Trophoblast cell (in vitro differentiated cells and primary cell): Measurements from ENCODE around the gene ACTA1.
A peak's percentile ranks its signal among the peaks of the same experiment; 100 is the strongest.

Experiments used
- DNase-seq, 2 donors: peaks; one replicate each; pipeline ENCODE4 v3.0.0-alpha.2; 2016
- H2AFZ ChIP-seq: 2 replicates; pipeline ENCODE4 v1.6.1; 2013; ENCODE audit warnings: low read length, moderate library complexity, mild to moderate bottlenecking; ENCODE audit not compliant: insufficient read depth, poor library complexity
- H2AK5ac ChIP-seq: 2 replicates; pipeline ENCODE4 v1.6.1; 2013; ENCODE audit warnings: mild to moderate bottlenecking, low read length
- H2BK120ac ChIP-seq: 2 replicates; pipeline ENCODE4 v1.6.1; 2013; ENCODE audit warnings: low read length, mild to moderate bottlenecking, moderate library complexity; ENCODE audit not compliant: insufficient read depth, poor library complexity
- H2BK12ac ChIP-seq: 2 replicates; pipeline ENCODE4 v1.6.1; 2013; ENCODE audit warnings: mild to moderate bottlenecking, low read length, moderate library complexity
- H2BK5ac ChIP-seq: 2 replicates; pipeline ENCODE4 v1.6.1; 2013; ENCODE audit warnings: low read length, low read depth, moderate library complexity, mild to moderate bottlenecking; ENCODE audit not compliant: poor library complexity
- H3K14ac ChIP-seq: 2 replicates; pipeline ENCODE4 v1.6.1; 2013; ENCODE audit warnings: mild to moderate bottlenecking, low read length
- H3K18ac ChIP-seq: 2 replicates; pipeline ENCODE4 v1.6.1; 2013; ENCODE audit warnings: mild to moderate bottlenecking, low read length
- H3K23ac ChIP-seq: 2 replicates; pipeline ENCODE4 v1.6.1; 2013; ENCODE audit warnings: low read length
- H3K27ac ChIP-seq: 2 replicates; pipeline ENCODE4 v1.5.1; 2013; ENCODE audit warnings: low read depth, mild to moderate bottlenecking, inconsistent platforms, low read length, moderate library complexity
- H3K27me3 ChIP-seq: 2 replicates; pipeline ENCODE4 v1.6.1; 2013; ENCODE audit warnings: inconsistent platforms, mild to moderate bottlenecking, low read length, moderate library complexity; ENCODE audit not compliant: insufficient read depth
- H3K36me3 ChIP-seq, 2 experiments: 1 replicate in 1 of 2; 2 replicates in 1 of 2; pipeline ENCODE4 v1.6.1; 2013; ENCODE audit warnings: low read length in 2 of 2, mild to moderate bottlenecking in 2 of 2, moderate library complexity in 1 of 2; ENCODE audit not compliant: insufficient read depth in 2 of 2, control insufficient read depth in 1 of 2
- H3K4ac ChIP-seq: 2 replicates; pipeline ENCODE4 v1.6.1; 2013; ENCODE audit warnings: low read depth, mild to moderate bottlenecking, low read length, moderate library complexity
- H3K4me1 ChIP-seq, 2 experiments: 1 replicate in 1 of 2; 2 replicates in 1 of 2; pipeline ENCODE4 v1.6.1; 2013; ENCODE audit warnings: low read length in 2 of 2, mild to moderate bottlenecking in 2 of 2, moderate library complexity in 1 of 2; ENCODE audit not compliant: insufficient read depth in 2 of 2, control insufficient read depth in 1 of 2
- H3K4me2 ChIP-seq: 2 replicates; pipeline ENCODE4 v1.6.1; 2013; ENCODE audit warnings: inconsistent platforms, mild to moderate bottlenecking, low read length, moderate library complexity
- H3K4me3 ChIP-seq: 2 replicates; pipeline ENCODE4 v1.5.1; 2013; ENCODE audit warnings: mild to moderate bottlenecking, low read depth, low read length, inconsistent platforms
- H3K79me1 ChIP-seq: one replicate; pipeline ENCODE4 v1.6.1; 2013; ENCODE audit warnings: low read length
- H3K79me2 ChIP-seq: 2 replicates; pipeline ENCODE4 v1.6.1; 2013; ENCODE audit warnings: low read length, mild to moderate bottlenecking; ENCODE audit not compliant: control insufficient read depth, insufficient read depth, poor library complexity
- H3K9ac ChIP-seq: 2 replicates; pipeline ENCODE4 v1.6.1; 2013; ENCODE audit warnings: mild to moderate bottlenecking, low read length
- H3K9me3 ChIP-seq: 2 replicates; pipeline ENCODE4 v1.6.1; 2013; ENCODE audit warnings: low read depth, mild to moderate bottlenecking, control low read depth, inconsistent platforms, low read length; ENCODE audit not compliant: insufficient read depth
- H4K12ac ChIP-seq: 2 replicates; pipeline ENCODE4 v1.6.1; 2013; ENCODE audit warnings: low read depth, mild to moderate bottlenecking, low read length, moderate library complexity
- H4K8ac ChIP-seq: 2 replicates; pipeline ENCODE4 v1.6.1; 2013; ENCODE audit warnings: low read depth, mild to moderate bottlenecking, low read length, moderate library complexity
- H4K91ac ChIP-seq: one replicate; pipeline ENCODE4 v1.6.1; 2013; ENCODE audit warnings: low read depth, mild to moderate bottlenecking, low read length, moderate library complexity
- WGBS: extraction: QIAGEN DNeasy Blood & Tissue Kit; methylation state at CpG from one replicate; pipeline ENCODE4 v1.1.7; 2013; ENCODE audit warnings: missing lambda C conversion rate; ENCODE audit not compliant: insufficient read length, insufficient coverage; ENCODE audit errors: extremely low coverage; 5-methylcytosine and 5-hydroxymethylcytosine counted together

The ACTA1 gene

DNA sequence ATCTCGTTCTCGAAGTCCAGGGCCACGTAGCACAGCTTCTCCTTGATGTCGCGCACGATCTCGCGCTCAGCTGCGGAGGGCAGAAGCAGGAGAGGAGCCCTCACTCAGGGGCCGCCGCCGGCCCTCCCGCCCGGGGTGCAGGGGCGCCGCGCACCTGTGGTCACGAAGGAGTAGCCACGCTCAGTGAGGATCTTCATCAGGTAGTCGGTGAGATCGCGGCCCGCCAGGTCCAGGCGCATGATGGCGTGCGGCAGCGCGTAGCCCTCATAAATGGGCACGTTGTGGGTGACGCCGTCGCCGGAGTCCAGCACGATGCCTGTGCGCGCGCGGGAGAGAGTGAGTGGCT is 1.8 kb downstream of the ACTA1 start:
- Histone ChIP-seq H3K23ac (no peak overlapping the region), H3K18ac (no peak overlapping the region), H3K79me1 (no peaks in the 10 kb centered on the region), H3K9ac (no peak overlapping the region), H3K4me1 (peaks cover 8 to 12% of the 10 kb centered on the region in 2 experiments), H3K27ac (no peak overlapping the region), H3K9me3 (peaks cover 10% of the 10 kb centered on the region), H4K12ac (no peak overlapping the region), H3K36me3 (no peaks in the 10 kb centered on the region), H3K79me2 (no peaks in the 10 kb centered on the region), H2AFZ (no peak overlapping the region), H3K14ac (no peak overlapping the region), H2BK120ac (no peak overlapping the region), H2BK5ac (no peak overlapping the region), H3K4ac (no peak overlapping the region), H4K8ac (no peak overlapping the region), H2BK12ac (no peak overlapping the region), H4K91ac (no peak overlapping the region), H3K4me3 (no peak overlapping the region), H2AK5ac (no peak overlapping the region), H3K4me2 (no peak overlapping the region), H3K27me3 (peaks cover 38% of the 10 kb centered on the region)
- WGBS: no CpG with 5 or more reads among the region's 38 CpGs
- DNase-seq: no peak

DNA sequence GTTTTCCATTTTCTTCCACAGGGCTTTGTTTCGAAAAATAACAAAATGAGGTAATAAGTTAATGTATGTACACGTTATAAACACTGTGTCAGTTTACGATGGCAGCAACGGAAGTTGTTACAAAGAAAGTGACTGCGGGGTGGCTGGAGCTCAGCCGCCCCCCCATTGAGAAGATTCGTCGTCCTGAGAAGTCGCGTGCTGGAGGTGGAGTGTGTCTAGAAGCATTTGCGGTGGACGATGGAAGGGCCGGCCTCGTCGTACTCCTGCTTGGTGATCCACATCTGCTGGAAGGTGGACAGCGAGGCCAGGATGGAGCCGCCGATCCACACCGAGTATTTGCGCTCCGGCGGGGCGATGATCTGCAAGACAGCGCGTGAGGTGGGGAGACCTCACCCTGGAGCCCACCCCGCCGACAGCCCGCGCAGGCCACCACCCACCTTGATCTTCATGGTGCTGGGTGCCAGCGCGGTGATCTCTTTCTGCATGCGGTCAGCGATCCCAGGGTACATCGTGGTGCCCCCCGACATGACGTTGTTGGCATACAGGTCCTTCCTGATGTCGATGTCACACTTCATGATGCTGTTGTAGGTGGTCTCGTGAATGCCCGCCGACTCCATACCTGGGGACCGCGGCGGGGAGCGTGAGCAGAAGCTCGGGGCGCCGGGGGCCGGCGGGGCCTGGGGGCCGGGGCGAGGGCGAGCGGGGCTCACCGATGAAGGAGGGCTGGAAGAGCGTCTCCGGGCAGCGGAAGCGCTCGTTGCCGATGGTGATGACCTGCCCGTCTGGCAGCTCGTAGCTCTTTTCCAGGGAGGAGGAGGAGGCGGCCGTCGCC is 2.4 kb downstream of the ACTA1 start:
- Histone ChIP-seq H3K4me2 (no peak overlapping the region), H3K27me3 (peaks cover 38% of the 10 kb centered on the region), H3K27ac (no peak overlapping the region), H2BK120ac (no peak overlapping the region), H3K79me1 (no peaks in the 10 kb centered on the region), H3K9me3 (peaks cover 10% of the 10 kb centered on the region), H4K12ac (no peak overlapping the region), H2BK5ac (no peak overlapping the region), H3K14ac (no peak overlapping the region), H3K36me3 (no peaks in the 10 kb centered on the region), H3K9ac (no peak overlapping the region), H3K23ac (no peak overlapping the region), H4K91ac (no peak overlapping the region), H3K4ac (no peak overlapping the region), H3K4me3 (no peak overlapping the region), H3K4me1 (peaks cover 8 to 12% of the 10 kb centered on the region in 2 experiments), H3K79me2 (no peaks in the 10 kb centered on the region), H3K18ac (no peak overlapping the region), H4K8ac (no peak overlapping the region), H2BK12ac (no peak overlapping the region), H2AK5ac (no peak overlapping the region), H2AFZ (peak overlapping the region; percentile 3)
- DNase-seq: no peak
- no CpG with 5 or more reads among the region's 65 CpGs for WGBS

DNA sequence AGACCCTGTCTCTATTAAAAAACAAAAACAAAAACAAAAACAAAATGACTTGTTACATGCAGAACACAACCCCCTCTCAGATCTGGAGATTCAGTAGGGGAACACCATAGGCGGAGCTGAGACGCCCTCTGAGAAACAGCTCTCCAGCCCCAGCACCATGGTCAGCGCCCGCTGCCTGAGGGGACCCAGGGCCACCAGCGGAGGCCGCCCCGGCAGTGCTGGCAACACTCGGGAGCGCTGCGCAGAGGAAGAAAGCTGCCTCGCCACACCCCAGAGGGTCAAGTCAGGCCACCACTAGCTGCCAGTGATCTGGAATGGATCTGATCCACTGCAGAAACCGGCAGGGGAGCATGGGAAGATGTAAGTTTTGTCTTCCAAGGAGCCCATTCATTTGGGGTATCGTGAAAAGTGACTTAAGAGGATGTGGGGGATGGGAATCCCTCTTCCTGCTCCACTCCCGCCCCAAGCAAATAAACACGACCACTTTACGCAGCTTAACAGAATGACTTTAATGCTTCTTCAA is 3.1 kb downstream of the ACTA1 start:
- Histone ChIP-seq H3K27ac (no peak overlapping the region), H3K4me1 (peaks cover 8 to 12% of the 10 kb centered on the region in 2 experiments), H2BK12ac (no peak overlapping the region)

DNA sequence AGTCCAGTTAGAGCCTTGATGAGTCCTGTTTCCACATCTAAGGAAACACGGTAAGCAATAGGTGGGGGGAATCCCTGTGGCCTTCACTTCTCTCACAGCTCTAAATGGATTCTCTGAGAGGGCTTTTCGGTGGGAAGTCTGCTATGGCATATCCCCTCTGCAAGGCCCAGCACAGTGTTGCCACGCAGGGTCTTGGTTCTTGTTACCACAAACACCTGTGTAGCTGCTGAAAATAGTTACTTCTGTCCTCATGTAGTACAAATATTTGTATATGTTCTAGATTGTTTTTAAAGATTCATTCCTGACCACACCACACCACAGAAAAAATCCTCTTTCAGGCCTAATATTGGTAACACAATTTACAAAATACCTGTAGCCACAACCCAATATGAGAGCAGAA is 5.6 kb downstream of the ACTA1 start:
- H2BK120ac ChIP-seq: no peak overlapping the region
- H3K36me3 ChIP-seq: no peaks in the 10 kb centered on the region
- no peaks in the 10 kb centered on the region for H3K79me1 ChIP-seq
- no peak for DNase-seq
- H3K79me2 ChIP-seq: no peaks in the 10 kb centered on the region
- no peak overlapping the region for H4K8ac ChIP-seq
- no peak overlapping the region for H2BK12ac ChIP-seq
- H3K4me3 ChIP-seq: no peak overlapping the region
- no peak overlapping the region for H3K14ac ChIP-seq
- H3K27me3 ChIP-seq: peaks cover 17% of the 10 kb centered on the region
- H3K4me2 ChIP-seq: no peak overlapping the region
- H3K23ac ChIP-seq: no peak overlapping the region
- H2BK5ac ChIP-seq: no peak overlapping the region
- H3K4me1 ChIP-seq: no peaks in the 10 kb centered on the region
- no peak overlapping the region for H2AK5ac ChIP-seq
- no peak overlapping the region for H3K9ac ChIP-seq
- peaks cover 9% of the 10 kb centered on the region for H3K9me3 ChIP-seq
- no peak overlapping the region for H3K18ac ChIP-seq
- H4K91ac ChIP-seq: no peak overlapping the region
- H4K12ac ChIP-seq: no peak overlapping the region
- WGBS: no CpG with 5 or more reads among the region's 3 CpGs
- H3K4ac ChIP-seq: no peak overlapping the region
- H2AFZ ChIP-seq: no peak overlapping the region
- no peak overlapping the region for H3K27ac ChIP-seq

More for the DNA sequence above, 3.1 kb downstream of the ACTA1 start:
- H4K91ac ChIP-seq: no peak overlapping the region
- no peak overlapping the region for H2BK120ac ChIP-seq
- H3K4me3 ChIP-seq: no peak overlapping the region
- no peaks in the 10 kb centered on the region for H3K79me1 ChIP-seq
- H2AFZ ChIP-seq: no peak overlapping the region
- peaks cover 10% of the 10 kb centered on the region for H3K9me3 ChIP-seq
- H3K14ac ChIP-seq: no peak overlapping the region
- H3K79me2 ChIP-seq: no peaks in the 10 kb centered on the region
- no peak overlapping the region for H2AK5ac ChIP-seq
- H3K4me2 ChIP-seq: peak overlapping the region; percentile 39
- no peak overlapping the region for H3K18ac ChIP-seq
- no peak overlapping the region for H3K9ac ChIP-seq
- peaks cover 38% of the 10 kb centered on the region for H3K27me3 ChIP-seq
- no peak overlapping the region for H3K23ac ChIP-seq
- no peak overlapping the region for H3K4ac ChIP-seq
- H3K36me3 ChIP-seq: no peaks in the 10 kb centered on the region
- WGBS: no CpG with 5 or more reads among the region's 16 CpGs
- no peak overlapping the region for H4K12ac ChIP-seq
- H2BK5ac ChIP-seq: no peak overlapping the region
- no peak overlapping the region for H4K8ac ChIP-seq
- peak; percentile 38 to 64 for DNase-seq
